ENCODE results near the gene MYEOV. TPM values are rescaled to one million over a fixed set of nuclear protein-coding genes. Genes with fewer than 3 reads are reported as not detected.

Gene MYEOV
- total RNA-seq, 4 donors from 2014 or later, result 0.65 to 8.9 (median 0.83) TPM

- no peak for DNase-seq (ENCODE audit: low spot score)
- ATAC-seq (ENCODE audit: low FRiP score), result no peak
- TF ChIP-seq, protein P1, sequence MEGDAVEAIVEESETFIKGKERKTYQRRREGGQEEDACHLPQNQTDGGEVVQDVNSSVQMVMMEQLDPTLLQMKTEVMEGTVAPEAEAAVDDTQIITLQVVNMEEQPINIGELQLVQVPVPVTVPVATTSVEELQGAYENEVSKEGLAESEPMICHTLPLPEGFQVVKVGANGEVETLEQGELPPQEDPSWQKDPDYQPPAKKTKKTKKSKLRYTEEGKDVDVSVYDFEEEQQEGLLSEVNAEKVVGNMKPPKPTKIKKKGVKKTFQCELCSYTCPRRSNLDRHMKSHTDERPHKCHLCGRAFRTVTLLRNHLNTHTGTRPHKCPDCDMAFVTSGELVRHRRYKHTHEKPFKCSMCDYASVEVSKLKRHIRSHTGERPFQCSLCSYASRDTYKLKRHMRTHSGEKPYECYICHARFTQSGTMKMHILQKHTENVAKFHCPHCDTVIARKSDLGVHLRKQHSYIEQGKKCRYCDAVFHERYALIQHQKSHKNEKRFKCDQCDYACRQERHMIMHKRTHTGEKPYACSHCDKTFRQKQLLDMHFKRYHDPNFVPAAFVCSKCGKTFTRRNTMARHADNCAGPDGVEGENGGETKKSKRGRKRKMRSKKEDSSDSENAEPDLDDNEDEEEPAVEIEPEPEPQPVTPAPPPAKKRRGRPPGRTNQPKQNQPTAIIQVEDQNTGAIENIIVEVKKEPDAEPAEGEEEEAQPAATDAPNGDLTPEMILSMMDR (IDR thresholded peaks at IDR 0.05), result no peak
Observed at GRCh38 chr11:69278091-69278867, 15.7 kb upstream of the MYEOV start.

DNA sequence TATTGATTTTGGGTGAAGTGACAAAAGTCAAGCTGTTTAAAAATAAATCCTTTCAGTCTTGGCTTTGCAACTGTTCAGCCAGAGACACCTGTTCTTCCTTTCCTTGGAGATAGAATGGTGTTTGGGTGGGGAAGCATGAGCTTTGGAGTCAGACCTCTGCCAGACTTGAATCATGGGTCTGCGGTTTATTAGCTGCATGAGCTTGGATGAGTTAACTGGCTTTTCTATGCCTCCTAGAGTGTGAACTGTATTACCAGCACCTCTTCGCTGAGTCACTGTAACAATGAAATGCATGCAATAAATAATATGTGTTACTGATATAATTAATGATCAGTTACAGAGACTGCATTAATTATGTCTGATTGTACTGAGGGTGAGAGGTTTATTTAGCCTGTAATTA is 13.5 kb upstream of the MYEOV start:
- TF ChIP-seq, protein P1 (IDR thresholded peaks at IDR 0.05), result no peak
- DNase-seq (ENCODE audit: low spot score) (no peak), ATAC-seq (ENCODE audit: low FRiP score) (no peak)

GRCh38 chr11:69280994-69281393 is 13.0 kb upstream of the MYEOV start:
- no peak for DNase-seq (ENCODE audit: low spot score)
- ATAC-seq (ENCODE audit: low FRiP score), result peak; percentile 53
- TF ChIP-seq, protein P1 (IDR thresholded peaks at IDR 0.05), result no peak

DNA sequence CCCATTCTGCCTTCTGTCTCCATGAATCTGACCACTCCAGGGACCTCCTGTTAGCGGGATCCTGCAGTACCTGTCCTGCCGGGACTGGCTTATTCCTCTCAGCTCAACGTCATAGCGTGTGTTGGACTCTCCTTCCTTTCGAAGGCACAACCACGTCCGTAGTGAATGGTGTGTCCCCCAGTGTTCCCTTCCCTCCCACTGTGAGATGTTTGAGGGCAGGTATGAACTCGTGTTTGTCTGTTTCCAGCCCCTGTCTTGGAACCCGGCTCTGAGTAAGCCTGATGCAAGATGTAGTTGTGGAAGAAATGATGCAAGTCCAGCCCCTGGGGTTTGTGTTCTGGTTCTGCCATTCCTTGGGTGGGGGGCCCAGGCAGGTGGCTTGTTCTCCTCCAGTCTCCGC is 10.5 kb upstream of the MYEOV start:
- no peak for DNase-seq (ENCODE audit: low spot score)
- ATAC-seq (ENCODE audit: low FRiP score), result no peak
- TF ChIP-seq, protein P1 (IDR thresholded peaks at IDR 0.05), result no peak

GRCh38 chr11:69284081-69284511 is 9.9 kb upstream of the MYEOV start:
- TF ChIP-seq, protein P1 (IDR thresholded peaks at IDR 0.05), result no peak
- DNase-seq (ENCODE audit: low spot score), result no peak
- no peak for ATAC-seq (ENCODE audit: low FRiP score)

DNA sequence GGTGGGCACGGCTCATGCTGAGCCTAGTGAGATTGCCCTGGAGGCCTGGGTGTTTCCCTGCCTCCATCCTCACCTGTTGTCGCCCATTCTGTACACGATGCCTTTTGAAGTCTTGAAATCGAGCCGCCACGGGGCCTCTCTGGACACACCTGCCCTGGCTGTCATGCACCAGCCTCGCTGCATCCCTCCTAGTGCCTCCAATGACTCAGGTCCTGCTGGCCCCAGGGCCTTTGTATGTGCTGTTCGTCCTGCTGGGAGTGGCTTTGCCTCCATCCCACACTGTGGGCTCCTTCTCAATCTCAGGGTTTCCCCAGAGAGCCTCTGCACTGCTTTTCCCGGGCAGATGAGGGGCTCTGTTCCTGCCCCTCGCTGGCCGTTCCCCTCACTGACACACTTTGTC is 8.9 kb upstream of the MYEOV start:
- DNase-seq (ENCODE audit: low spot score) (no peak), ATAC-seq (ENCODE audit: low FRiP score) (no peak)
- TF ChIP-seq, protein P1 (IDR thresholded peaks at IDR 0.05), result no peak

DNA sequence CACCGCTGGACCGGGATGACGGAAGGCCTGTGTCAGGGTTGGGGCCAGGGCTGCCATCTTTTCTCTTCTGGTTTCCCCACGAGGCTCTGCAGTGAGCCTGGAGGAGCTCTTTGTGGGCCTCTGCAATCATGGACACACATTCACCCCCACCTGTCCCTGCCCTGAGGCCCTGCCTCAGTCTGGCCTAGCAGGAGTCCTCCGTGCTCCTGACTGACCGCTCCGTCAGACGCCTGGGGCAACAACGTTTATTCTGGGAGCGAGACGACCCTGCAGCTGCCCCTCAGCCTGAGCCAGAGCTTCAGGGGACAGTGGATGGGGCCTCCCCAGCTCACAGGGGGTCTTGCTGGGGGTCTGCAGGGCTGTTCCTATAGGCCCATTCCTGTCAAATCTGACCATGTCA is 8.2 kb upstream of the MYEOV start:
- no peak for DNase-seq (ENCODE audit: low spot score)
- ATAC-seq (ENCODE audit: low FRiP score), result no peak
- TF ChIP-seq, protein P1 (IDR thresholded peaks at IDR 0.05), result no peak
